Tibial nerve (tissue), 4 donors: ENCODE data around the gene MAP3K1. TPM values are rescaled to one million over a fixed set of nuclear protein-coding genes. Genes with fewer than 3 reads are reported as not detected.

ENCODE experiments used
- DNase-seq, 2 donors: peaks; one replicate each; pipeline ENCODE4 v3.0.0-alpha.2; 2019; ENCODE audit warnings: low spot score in 2 of 2
- H3K27ac ChIP-seq, 4 donors: fragments of 200-600 bp; sonication (generic) in 3 of 4; one replicate each; pipeline ENCODE4 v1.5.1; 2017 to 2019; ENCODE audit warnings: mild to moderate bottlenecking in 1 of 4
- H3K27me3 ChIP-seq, 2 donors: fragments of 200-600 bp; sonication (generic) in 1 of 2; one replicate each; pipeline versions ENCODE4 v1.5.1 to v1.6.0; 2017 to 2019
- H3K36me3 ChIP-seq, 3 donors: fragments of 200-600 bp; sonication (generic); one replicate each; pipeline ENCODE4 v1.5.1; 2018 to 2019
- H3K4me1 ChIP-seq, 4 donors: fragments of 200-600 bp; sonication (generic) in 3 of 4; one replicate each; pipeline ENCODE4 v1.5.1; 2017 to 2019
- H3K4me3 ChIP-seq, 4 donors: fragments of 200-600 bp; sonication (generic) in 3 of 4; one replicate each; pipeline ENCODE4 v1.5.1; 2017 to 2019; ENCODE audit warnings: mild to moderate bottlenecking in 1 of 4, moderate library complexity in 1 of 4
- H3K9me3 ChIP-seq, 4 donors: fragments of 200-600 bp; sonication (generic) in 3 of 4; one replicate each; pipeline ENCODE4 v1.5.1; 2017 to 2019
- CTCF ChIP-seq, 5 experiments: fragments of 200-600 bp in 3 of 5; fragments of 450-650 bp in 2 of 5; sonication (generic) in 3 of 5; IDR thresholded peaks; one replicate each; pipeline ENCODE4 v1.5.1; 2016 to 2019; ENCODE audit warnings: antibody characterized with exemption in 5 of 5, mild to moderate bottlenecking in 3 of 5, moderate library complexity in 2 of 5
- EP300 ChIP-seq, 2 donors: sonication (generic); formaldehyde crosslinking; IDR thresholded peaks; one replicate each; pipeline ENCODE4 v1.6.1; 2017; ENCODE audit warnings: antibody characterized with exemption in 2 of 2, mild to moderate bottlenecking in 1 of 2
- POLR2A ChIP-seq, 2 donors: fragments of 450-650 bp; IDR thresholded peaks; one replicate each; pipeline ENCODE4 v1.6.1; 2017; ENCODE audit warnings: antibody characterized with exemption in 2 of 2, mild to moderate bottlenecking in 2 of 2, moderate library complexity in 2 of 2
- WGBS, 2 donors: methylation state at CpG; one replicate each; pipeline ENCODE4 v1.1.5; 2018; 5-methylcytosine and 5-hydroxymethylcytosine counted together
- total RNA-seq, 4 donors: library from RNA; depleted of rRNA; stranded (reverse); fragments of >200 nt; gene quantifications; one replicate each; pipeline ENCODE4 v1.1.0, GENCODE V29; 2016

Gene MAP3K1
- total RNA-seq, 4 donors from 2014 or later = 19.5 to 26.2 (median 22.9) TPM

GRCh38 chr5:56908942-56909293 lies 93.6 kb downstream of the MAP3K1 start:
- Histone ChIP-seq H3K9me3 (no peaks in the 10 kb centered on the region), H3K27ac (peak overlapping the region; percentile 87 to 97 (median 93)), H3K4me1 (peaks cover 0 to 14% (median 5%) of the 10 kb centered on the region in 4 donors), H3K4me3 (peak overlapping the region; percentile 41 to 78 (median 55)), H3K36me3 (no peaks in the 10 kb centered on the region), H3K27me3 (no peaks in the 10 kb centered on the region)
- peak; percentile 38 to 50 for DNase-seq
- WGBS, 2 donors = 0 to 1% methylated on average over 19 of the region's 19 CpGs
- TF ChIP-seq EP300 (IDR thresholded peaks at IDR 0.05) = no peak
- no peak for TF ChIP-seq POLR2A (IDR thresholded peaks at IDR 0.05)
- TF ChIP-seq CTCF (IDR thresholded peaks at IDR 0.05) = no peak

GRCh38 chr5:56909294-56910209 lies 94.2 kb downstream of the MAP3K1 start, which contains the start of gene SETD9:
Gene SETD9, plus strand, starts transcription at chr5:56909596. Its CDS starts 50 bp downstream, at chr5:56909646.
- Histone ChIP-seq H3K4me1 (peaks cover 0 to 14% (median 5%) of the 10 kb centered on the region in 4 donors), H3K36me3 (no peaks in the 10 kb centered on the region), H3K4me3 (peak within 1 kb of the TSS; percentile 41 to 78 (median 55)), H3K9me3 (no peaks in the 10 kb centered on the region), H3K27me3 (no peaks in the 10 kb centered on the region), H3K27ac (peak within 1 kb of the TSS; percentile 87 to 97 (median 93))
- peak; percentile 94 to 95 for DNase-seq
- WGBS, 2 donors = 0% methylated on average over 38 to 76 of the region's 84 CpGs
- TF ChIP-seq EP300 (IDR thresholded peaks at IDR 0.05) (peak; percentile 6 to 91), POLR2A (IDR thresholded peaks at IDR 0.05) (peak; percentile 61 to 81), CTCF (IDR thresholded peaks at IDR 0.05) (peak in 1 of 5 experiments; percentile 13)

GRCh38 chr5:56910210-56910965 lies 95.0 kb downstream of the MAP3K1 start:
- TF ChIP-seq POLR2A (IDR thresholded peaks at IDR 0.05) = no peak
- no peak for TF ChIP-seq CTCF (IDR thresholded peaks at IDR 0.05)
- no peak for TF ChIP-seq EP300 (IDR thresholded peaks at IDR 0.05)
- Histone ChIP-seq H3K36me3 (no peaks in the 10 kb centered on the region), H3K4me1 (peaks cover 0 to 14% (median 5%) of the 10 kb centered on the region in 4 donors), H3K9me3 (no peaks in the 10 kb centered on the region), H3K4me3 (peak overlapping the region; percentile 41 to 78 (median 55)), H3K27ac (peak overlapping the region; percentile 82 to 97 (median 88)), H3K27me3 (no peaks in the 10 kb centered on the region)
- WGBS, 2 donors = 1% methylated on average over 29 of the region's 29 CpGs
- peak in 1 of 2 donors; percentile 46 for DNase-seq

GRCh38 chr5:56913766-56914165 lies 98.4 kb downstream of the MAP3K1 start:
- 92 to 93% methylated on average over 3 of the region's 3 CpGs for WGBS, 2 donors
- Histone ChIP-seq H3K27me3 (no peaks in the 10 kb centered on the region), H3K27ac (no peak overlapping the region), H3K4me1 (peaks cover 0 to 11% (median 5%) of the 10 kb centered on the region in 4 donors), H3K4me3 (no peak overlapping the region), H3K36me3 (peaks cover 0 to 4% (median 0%) of the 10 kb centered on the region in 3 donors), H3K9me3 (no peaks in the 10 kb centered on the region)
- TF ChIP-seq EP300 (IDR thresholded peaks at IDR 0.05) (no peak), POLR2A (IDR thresholded peaks at IDR 0.05) (no peak), CTCF (IDR thresholded peaks at IDR 0.05) (no peak)
- no peak for DNase-seq
